ENCODE measurements around the gene DPH7.

DNA sequence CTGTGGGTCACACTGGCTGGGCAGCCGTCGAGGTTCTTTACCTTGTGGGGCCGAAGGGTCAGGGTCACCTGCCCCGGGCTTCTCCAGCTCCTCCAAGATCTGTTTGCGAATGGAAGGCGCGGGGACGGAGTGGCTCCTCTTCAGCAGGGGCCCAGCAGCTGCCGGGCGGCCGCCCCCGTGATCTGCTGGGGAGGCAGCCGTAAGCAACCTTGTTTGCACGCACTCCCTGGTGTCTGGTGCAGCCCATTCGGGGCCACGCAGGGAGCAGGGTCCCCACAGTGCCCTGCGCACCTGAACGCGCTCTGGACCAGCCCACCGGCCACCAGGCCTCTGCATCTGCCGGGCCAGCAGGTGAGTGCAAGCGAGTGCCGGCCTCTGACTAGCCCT is 63.4 kb downstream of the DPH7 start:
- TF ChIP-seq, protein P1, sequence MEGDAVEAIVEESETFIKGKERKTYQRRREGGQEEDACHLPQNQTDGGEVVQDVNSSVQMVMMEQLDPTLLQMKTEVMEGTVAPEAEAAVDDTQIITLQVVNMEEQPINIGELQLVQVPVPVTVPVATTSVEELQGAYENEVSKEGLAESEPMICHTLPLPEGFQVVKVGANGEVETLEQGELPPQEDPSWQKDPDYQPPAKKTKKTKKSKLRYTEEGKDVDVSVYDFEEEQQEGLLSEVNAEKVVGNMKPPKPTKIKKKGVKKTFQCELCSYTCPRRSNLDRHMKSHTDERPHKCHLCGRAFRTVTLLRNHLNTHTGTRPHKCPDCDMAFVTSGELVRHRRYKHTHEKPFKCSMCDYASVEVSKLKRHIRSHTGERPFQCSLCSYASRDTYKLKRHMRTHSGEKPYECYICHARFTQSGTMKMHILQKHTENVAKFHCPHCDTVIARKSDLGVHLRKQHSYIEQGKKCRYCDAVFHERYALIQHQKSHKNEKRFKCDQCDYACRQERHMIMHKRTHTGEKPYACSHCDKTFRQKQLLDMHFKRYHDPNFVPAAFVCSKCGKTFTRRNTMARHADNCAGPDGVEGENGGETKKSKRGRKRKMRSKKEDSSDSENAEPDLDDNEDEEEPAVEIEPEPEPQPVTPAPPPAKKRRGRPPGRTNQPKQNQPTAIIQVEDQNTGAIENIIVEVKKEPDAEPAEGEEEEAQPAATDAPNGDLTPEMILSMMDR (IDR thresholded peaks at IDR 0.05), result no peak
- TF ChIP-seq POLR2A (IDR thresholded peaks at IDR 0.05), result no peak
